HepG2 (cell line): ENCODE data around the gene DDX24. TPM values are rescaled to one million over a fixed set of nuclear protein-coding genes. Genes with fewer than 3 reads are reported as not detected.

Experiments
- ATAC-seq: fragments of 200-7000 bp; cut with Tn5 transposase; 3 replicates; pipeline ENCODE4 v1.9.1; 2020; ENCODE audit warnings: mild to moderate bottlenecking, moderate library complexity
- BruUV-seq: library from RNA; stranded (reverse); fragments of 400-500 nt; replicated peaks from 2 replicates; lab custom pipeline; 2021; lab: Mats Ljungman, UMichigan
- CTCF ChIA-PET: fragments of 300-600 bp; formaldehyde crosslinking; extraction: SDS; loops from one replicate; lab custom pipeline; 2021; ENCODE audit warnings: low total read pairs, inconsistent platforms, low intra/inter-chr PET ratio; lab: Yijun Ruan, JAX
- POLR2A ChIA-PET: fragments of 350-600 bp; sonication (Branson Sonifier 250); formaldehyde crosslinking; loops from one replicate; lab custom pipeline; 2020; ENCODE audit warnings: antibody characterized with exemption, inconsistent platforms; lab: Yijun Ruan, JAX
- DNase-seq: peaks from one replicate; pipeline ENCODE4 v3.0.0-alpha.2; 2015; ENCODE audit warnings: low spot score
- FAIRE-seq: peaks from 3 replicates; lab custom pipeline; 2011; peaks lifted over from hg19 to GRCh38; lab: Jason Lieb, UNC
- H2AFZ ChIP-seq: one replicate; pipeline ENCODE4 v1.6.1; 2011; ENCODE audit warnings: low read length, inconsistent platforms
- H3K27ac ChIP-seq: fragments of 300-600 bp; 3 replicates; pipeline ENCODE4 v1.8.0; 2011; ENCODE audit warnings: mixed run types, mild to moderate bottlenecking, mixed read lengths, low read length, inconsistent platforms; ENCODE audit not compliant: insufficient read depth; ENCODE audit errors: extremely low read length
- H3K27me3 ChIP-seq, 2 experiments: fragments of 200-600 bp in 1 of 2; 2 replicates in 1 of 2; 3 replicates in 1 of 2; pipeline versions ENCODE4 v1.6.0 to v1.8.0; 2011; ENCODE audit warnings: low read length in 2 of 2, mild to moderate bottlenecking in 2 of 2, moderate library complexity in 2 of 2, inconsistent platforms in 1 of 2; ENCODE audit not compliant: insufficient read depth in 2 of 2, control insufficient read depth in 1 of 2
- H3K36me3 ChIP-seq, 2 experiments: fragments of 200-600 bp in 1 of 2; replicated peaks in 1 of 2; 2 replicates in 1 of 2; 3 replicates in 1 of 2; pipeline versions ENCODE4 v1.5.1 to v1.8.0; 2011; ENCODE audit warnings: low read length in 2 of 2, inconsistent platforms in 1 of 2; ENCODE audit not compliant: insufficient read depth in 2 of 2, control insufficient read depth in 1 of 2
- H3K4me1 ChIP-seq: 2 replicates; pipeline ENCODE4 v1.5.1; 2012; ENCODE audit warnings: low read length, inconsistent platforms; ENCODE audit not compliant: insufficient read depth
- H3K4me2 ChIP-seq: 2 replicates; pipeline ENCODE4 v1.6.0; 2011; ENCODE audit warnings: low read depth, low read length, inconsistent platforms
- H3K4me3 ChIP-seq, 3 experiments: fragments of 200-600 bp in 1 of 3; sonication (generic), shearing (Covaris generic) in 1 of 3; replicated peaks in 1 of 3; 2 replicates each; pipeline ENCODE4 v1.5.1; 2011 to 2016; ENCODE audit warnings: low read length in 3 of 3, inconsistent platforms in 2 of 3, low read depth in 2 of 3, mild to moderate bottlenecking in 2 of 3, control low read depth in 1 of 3, mixed read lengths in 1 of 3; ENCODE audit not compliant: insufficient read depth in 1 of 3
- H3K79me2 ChIP-seq: one replicate; pipeline ENCODE4 v1.6.1; 2011; ENCODE audit warnings: low read length, inconsistent platforms; ENCODE audit not compliant: insufficient read depth
- H3K9ac ChIP-seq: 2 replicates; pipeline ENCODE4 v1.6.0; 2011; ENCODE audit warnings: mild to moderate bottlenecking, low read depth, low read length, inconsistent platforms; ENCODE audit not compliant: insufficient read depth
- H3K9me3 ChIP-seq: 2 replicates; pipeline ENCODE4 v1.5.1; 2012; ENCODE audit warnings: mild to moderate bottlenecking, low read length
- H4K20me1 ChIP-seq: 2 replicates; pipeline ENCODE4 v1.6.0; 2011; ENCODE audit warnings: inconsistent platforms, mild to moderate bottlenecking, low read length, moderate library complexity; ENCODE audit not compliant: insufficient read depth
- HNF4G ChIP-seq, 2 experiments: sonication (generic) in 1 of 2; formaldehyde crosslinking in 1 of 2; IDR thresholded peaks; 2 replicates each; pipeline versions ENCODE4 v1.4.0 to v1.6.1; 2011 to 2020; ENCODE audit warnings: borderline replicate concordance in 2 of 2, low read depth in 2 of 2, mild to moderate bottlenecking in 2 of 2, low read length in 1 of 2, missing genetic modification reagents in 1 of 2, moderate library complexity in 1 of 2
- ZNF264 ChIP-seq: sonication (generic); formaldehyde crosslinking; IDR thresholded peaks from 2 replicates; pipeline ENCODE4 v1.4.0; 2020; ENCODE audit warnings: missing genetic modification reagents
- ZNF768 ChIP-seq: sonication (generic); formaldehyde crosslinking; IDR thresholded peaks from 2 replicates; pipeline ENCODE4 v1.4.0; 2020; ENCODE audit warnings: missing genetic modification reagents
- WGBS: methylation state at CpG from one replicate; pipeline ENCODE4 v1.1.6; 2017; ENCODE audit warnings: low lambda C conversion rate; 5-methylcytosine and 5-hydroxymethylcytosine counted together
- in situ Hi-C: cut with HindIII; loops from 2 replicates; pipeline ENCODE4 v1.10.0; 2017; ENCODE audit warnings: low pct_unique_long_range_greater_than_20kb; ENCODE audit not compliant: extremely low pct_ligation_motif_present
- intact Hi-C: fragments of 100-400 bp; cut with micrococcal nuclease; formaldehyde crosslinking; loops from one replicate; pipeline ENCODE4 v1.10.0; 2022; ENCODE audit not compliant: unreplicated experiment
- polyA plus RNA-seq, 8 experiments: library from polyadenylated mRNA; depleted of rRNA in 3 of 8; stranded (reverse) in 7 of 8; unstranded in 1 of 8; fragments of >200 nt; fragmentation: Illumina TruSeq in 4 of 8; extraction: Trizol in 4 of 8; gene quantifications; 2 replicates each; pipeline versions ENCODE4 v1.2.1 to v1.2.3, GENCODE V29; 2011 to 2016; ENCODE audit warnings: low read depth in 4 of 8, missing spikeins in 1 of 8, mixed read lengths in 1 of 8; ENCODE audit not compliant: insufficient read depth in 1 of 8
- total RNA-seq, 5 experiments: library from RNA; depleted of rRNA; stranded (reverse); fragments of >200 nt; fragmentation: Illumina TruSeq; extraction: Trizol; gene quantifications; 2 replicates each; pipeline ENCODE4 v1.2.3, GENCODE V29; 2016; ENCODE audit warnings: low read depth in 1 of 5

Gene DDX24
- total and polyA plus RNA-seq, 2 of the 13 experiments (the other 11 are each of a cell fraction or from before 2014, with no cell fraction given), result 67.3 to 149 TPM

GRCh38 chr14:94044476-94045091, 36.4 kb downstream of the DDX24 start:
- in situ Hi-C loops (no loop called here), intact Hi-C loops (no loop called here)
- H3K27me3 ChIP-seq, result no peaks in the 10 kb centered on the region
- POLR2A ChIA-PET, result no interaction called here
- no peak for FAIRE-seq
- no peak for ATAC-seq
- H3K9me3 ChIP-seq, result no peaks in the 10 kb centered on the region
- no peak overlapping the region for H3K9ac ChIP-seq
- no TSS peak for BruUV-seq
- peaks cover 50% of the 10 kb centered on the region for H3K4me1 ChIP-seq
- DNase-seq, result no peak
- no peak overlapping the region for H3K27ac ChIP-seq
- WGBS, result 95% methylated on average over 17 of the region's 20 CpGs
- H3K79me2 ChIP-seq, result no peaks in the 10 kb centered on the region
- no peaks in the 10 kb centered on the region for H4K20me1 ChIP-seq
- peak; percentile 64; the same call in 1 of the 2 replicates for TF ChIP-seq ZNF768 (CRISPR knock-in tag)
- no peak for TF ChIP-seq HNF4G (IDR thresholded peaks at IDR 0.05; ENCODE audit: borderline replicate concordance, low read depth, low read length)
- TF ChIP-seq HNF4G (CRISPR knock-in tag; IDR thresholded peaks at IDR 0.05; ENCODE audit: borderline replicate concordance, low read depth), result no peak
- H3K4me3 ChIP-seq, result no peak overlapping the region
- CTCF ChIA-PET, result no interaction called here
- no peak overlapping the region for H2AFZ ChIP-seq
- H3K36me3 ChIP-seq, result peaks cover 13 to 33% of the 10 kb centered on the region in 2 experiments
- no peak overlapping the region for H3K4me2 ChIP-seq

GRCh38 chr14:94043756-94044475, 37.1 kb downstream of the DDX24 start:
- no TSS peak for BruUV-seq
- ATAC-seq, result no peak
- Histone ChIP-seq H4K20me1 (no peaks in the 10 kb centered on the region), H3K4me1 (peaks cover 57% of the 10 kb centered on the region), H3K36me3 (peaks cover 10 to 27% of the 10 kb centered on the region in 2 experiments), H3K79me2 (no peaks in the 10 kb centered on the region), H3K27me3 (no peaks in the 10 kb centered on the region), H3K27ac (no peak overlapping the region), H3K9ac (no peak overlapping the region), H3K9me3 (no peaks in the 10 kb centered on the region), H3K4me3 (no peak overlapping the region), H3K4me2 (no peak overlapping the region), H2AFZ (no peak overlapping the region)
- POLR2A ChIA-PET, result no interaction called here
- FAIRE-seq, result no peak
- in situ Hi-C loops, result no loop called here
- CTCF ChIA-PET, result no interaction called here
- WGBS, result 89% methylated on average over 9 of the region's 14 CpGs
- DNase-seq, result no peak
- no peak for TF ChIP-seq ZNF264
- intact Hi-C loops, result no loop called here
